A673 (cell line): Measurements from ENCODE around the gene CAPZB.

ENCODE experiments used
- CTCF ChIP-seq: fragments of 300-800, 200-600 bp; sonication (generic); conservative IDR thresholded peaks from 2 replicates; pipeline ENCODE4 v1.5.1; 2017; ENCODE audit warnings: low read depth, mild to moderate bottlenecking, antibody characterized with exemption, low read length, moderate library complexity, mixed read lengths
- EZH2 ChIP-seq: fragments of 200-600 bp; sonication (generic); IDR thresholded peaks from 2 replicates; pipeline ENCODE4 v1.6.1; 2017; ENCODE audit warnings: borderline replicate concordance, low read depth, mild to moderate bottlenecking, mixed read lengths, antibody characterized with exemption, low read length; ENCODE audit not compliant: poor library complexity, severe bottlenecking

- TF ChIP-seq EZH2 (no peak), CTCF (no peak)
Observed at GRCh38 chr1:19407494-19408096, 77.7 kb downstream of the CAPZB start.
